SK-N-SH (cell line): Measurements from ENCODE around the gene SCTR. TPM values are rescaled to one million over a fixed set of nuclear protein-coding genes. Genes with fewer than 3 reads are reported as not detected.

Experiments
- CTCF ChIA-PET: fragments of 300-600, 350-600 bp; formaldehyde crosslinking; extraction: SDS; loops from one replicate; lab custom pipeline; 2021; lab: Yijun Ruan, JAX
- POLR2A ChIA-PET: fragments of 350-600 bp; sonication (Branson Sonifier 250); formaldehyde crosslinking; extraction: SDS; loops from one replicate; lab custom pipeline; 2020; ENCODE audit warnings: antibody characterized with exemption, inconsistent platforms; lab: Yijun Ruan, JAX
- DNase-seq: peaks from one replicate; pipeline ENCODE4 v3.0.0; 2012
- H2AFZ ChIP-seq: fragments of 200-600 bp; sonication (generic); 2 replicates; pipeline ENCODE4 v1.8.1; 2016; ENCODE audit warnings: antibody characterized with exemption, mild to moderate bottlenecking, low read depth
- H3F3A ChIP-seq: fragments of 200-600 bp; sonication (generic); replicated peaks from 2 replicates; pipeline ENCODE3; 2016; ENCODE audit warnings: antibody characterized with exemption, mild to moderate bottlenecking; ENCODE audit not compliant: insufficient read depth
- H3K27ac ChIP-seq, 2 experiments: fragments of 200-500 bp in 1 of 2; fragments of 200-600 bp in 1 of 2; sonication (Bioruptor generic) in 1 of 2; sonication (generic), shearing (Covaris generic) in 1 of 2; 2 replicates each; pipeline versions ENCODE4 v1.5.1 to v1.6.1; 2014 to 2016; ENCODE audit warnings: low read depth in 2 of 2, inconsistent platforms in 1 of 2, low read length in 1 of 2, mild to moderate bottlenecking in 1 of 2, mixed read lengths in 1 of 2
- H3K27me3 ChIP-seq: fragments of 200-600 bp; sonication (generic), shearing (Covaris generic); 2 replicates; pipeline ENCODE4 v1.6.1; 2016; ENCODE audit warnings: mixed run types; ENCODE audit not compliant: insufficient read depth
- H3K36me3 ChIP-seq, 2 experiments: fragments of 200-500 bp in 1 of 2; fragments of 200-600 bp in 1 of 2; sonication (Bioruptor generic) in 1 of 2; sonication (generic) in 1 of 2; replicated peaks in 1 of 2; 2 replicates each; pipeline versions ENCODE3 to v1.5.1; 2014 to 2016; ENCODE audit warnings: low read length in 1 of 2, mild to moderate bottlenecking in 1 of 2; ENCODE audit not compliant: insufficient read depth in 2 of 2, control insufficient read depth in 1 of 2
- H3K4me1 ChIP-seq, 2 experiments: fragments of 200-500 bp in 1 of 2; fragments of 200-600 bp in 1 of 2; sonication (Bioruptor generic) in 1 of 2; sonication (generic), shearing (Covaris generic) in 1 of 2; 2 replicates each; pipeline versions ENCODE4 v1.5.1 to v1.6.1; 2014 to 2016; ENCODE audit warnings: low read depth in 1 of 2, low read length in 1 of 2, mixed run types in 1 of 2; ENCODE audit not compliant: insufficient read depth in 2 of 2, control insufficient read depth in 1 of 2
- H3K4me2 ChIP-seq: fragments of 200-600 bp; sonication (generic), shearing (Covaris generic); 2 replicates; pipeline ENCODE4 v1.6.1; 2017; ENCODE audit warnings: mixed run types
- H3K4me3 ChIP-seq, 2 experiments: fragments of 200-500 bp in 1 of 2; fragments of 200-600 bp in 1 of 2; sonication (Bioruptor generic) in 1 of 2; sonication (generic), shearing (Covaris generic) in 1 of 2; 2 replicates each; pipeline versions ENCODE4 v1.5.1 to v1.8.1; 2014 to 2016; ENCODE audit warnings: low read depth in 2 of 2, inconsistent platforms in 1 of 2, low read length in 1 of 2, mild to moderate bottlenecking in 1 of 2, mixed read lengths in 1 of 2, moderate library complexity in 1 of 2
- H3K79me2 ChIP-seq: fragments of 200-600 bp; sonication (generic); 2 replicates; pipeline ENCODE4 v1.8.1; 2017; ENCODE audit warnings: mild to moderate bottlenecking; ENCODE audit not compliant: insufficient read depth
- H3K9ac ChIP-seq: fragments of 200-600 bp; sonication (generic); 2 replicates; pipeline ENCODE4 v1.6.1; 2017; ENCODE audit warnings: mixed run types
- H3K9me2 ChIP-seq: fragments of 200-600 bp; sonication (generic); 2 replicates; pipeline ENCODE4 v1.6.1; 2017; ENCODE audit warnings: mixed run types
- H3K9me3 ChIP-seq: fragments of 200-600 bp; sonication (generic); 2 replicates; pipeline ENCODE4 v1.6.1; 2017; ENCODE audit warnings: mixed run types, mild to moderate bottlenecking, moderate library complexity
- H4K20me1 ChIP-seq: fragments of 200-600 bp; sonication (generic); 2 replicates; pipeline ENCODE4 v1.6.1; 2017; ENCODE audit warnings: mild to moderate bottlenecking, mixed run types; ENCODE audit not compliant: insufficient read depth
- FOXJ3 ChIP-seq: sonication (generic); formaldehyde crosslinking; IDR thresholded peaks from 2 replicates; pipeline ENCODE4 v1.5.1; 2020; ENCODE audit warnings: mild to moderate bottlenecking, missing genetic modification reagents
- GABPA ChIP-seq: IDR thresholded peaks from 2 replicates; pipeline ENCODE4 v1.4.0; 2012; ENCODE audit warnings: low read depth, mild to moderate bottlenecking
- MAX ChIP-seq: IDR thresholded peaks from 2 replicates; pipeline ENCODE4 v1.4.0; 2012; ENCODE audit warnings: low read depth
- MXI1 ChIP-seq: IDR thresholded peaks from 2 replicates; pipeline ENCODE4 v1.6.1; 2012; ENCODE audit warnings: mild to moderate bottlenecking, low read depth, low read length, improper control_type of control experiment
- NRF1 ChIP-seq: IDR thresholded peaks from 2 replicates; pipeline ENCODE4 v1.6.1; 2012; ENCODE audit warnings: low read depth, mild to moderate bottlenecking, low read length
- PBX3 ChIP-seq: IDR thresholded peaks from 2 replicates; pipeline ENCODE4; 2012
- POLR2AphosphoS5 ChIP-seq: IDR thresholded peaks from 2 replicates; pipeline ENCODE4 v1.6.1; 2012; ENCODE audit warnings: low read depth, low read length
- REST ChIP-seq: IDR thresholded peaks from 2 replicates; pipeline ENCODE4 v1.6.1; 2012; ENCODE audit warnings: mild to moderate bottlenecking, low read depth, low read length, moderate library complexity
- RFX5 ChIP-seq: IDR thresholded peaks from 2 replicates; pipeline ENCODE4 v1.6.1; 2012; ENCODE audit warnings: mild to moderate bottlenecking, improper control_type of control experiment, low read length
- RXRA ChIP-seq: IDR thresholded peaks from 2 replicates; pipeline ENCODE4 v1.4.0; 2012; ENCODE audit warnings: low read depth, mild to moderate bottlenecking, borderline replicate concordance
- SIN3A ChIP-seq: IDR thresholded peaks from 2 replicates; pipeline ENCODE4 v1.6.1; 2012; ENCODE audit warnings: low read depth, mild to moderate bottlenecking, low read length, moderate library complexity, borderline replicate concordance
- TEAD4 ChIP-seq: IDR thresholded peaks from 2 replicates; pipeline ENCODE4 v1.4.0; 2012; ENCODE audit warnings: mild to moderate bottlenecking, borderline replicate concordance; ENCODE audit not compliant: insufficient read depth
- ZBTB33 ChIP-seq: IDR thresholded peaks from 2 replicates; pipeline ENCODE4 v1.4.0; 2012; ENCODE audit warnings: low read depth, borderline replicate concordance
- WGBS: methylation state at CpG from one replicate; pipeline ENCODE4 v1.1.6; 2017; ENCODE audit warnings: low lambda C conversion rate; 5-methylcytosine and 5-hydroxymethylcytosine counted together
- polyA plus RNA-seq, 3 experiments: library from polyadenylated mRNA; depleted of rRNA; stranded (reverse); fragments of >200 nt; gene quantifications; 2 replicates each; pipeline ENCODE4 v1.2.3, GENCODE V29; 2012

The SCTR gene
- polyA plus RNA-seq, 1 of the 3 experiments (the other 2 are of a cell fraction) = not detected

- TF ChIP-seq PBX3 (no peak), SIN3A (no peak), REST (no peak), FOXJ3 (CRISPR knock-in tag) (no peak), RFX5 (no peak), TEAD4 (no peak), GABPA (no peak), MAX (no peak), RXRA (no peak), MXI1 (no peak)
Measured at GRCh38 chr2:119565481-119565880, 41.2 kb upstream of the SCTR start (continued).

GRCh38 chr2:119553687-119554344 is 29.5 kb upstream of the SCTR start:
- Histone ChIP-seq H3K27ac (no peak overlapping the region), H2AFZ (no peak overlapping the region), H3K9me3 (no peaks in the 10 kb centered on the region), H3K9ac (no peak overlapping the region), H3K4me3 (no peak overlapping the region), H3K79me2 (no peaks in the 10 kb centered on the region), H3F3A (no peaks in the 10 kb centered on the region)
- CTCF ChIA-PET = no interaction called here
- TF ChIP-seq NRF1 (no peak), ZBTB33 (no peak), POLR2AphosphoS5 (no peak), RXRA (no peak), TEAD4 (no peak)
- TF ChIP-seq, all 33 proteins: peak for 0
- Histone ChIP-seq H3K4me1 (peaks cover 0 to 6% of the 10 kb centered on the region in 2 experiments; a peak in 2 of 4 replicates), H3K9me2 (no peaks in the 10 kb centered on the region), H4K20me1 (no peaks in the 10 kb centered on the region), H3K27me3 (no peaks in the 10 kb centered on the region), H3K36me3 (no peaks in the 10 kb centered on the region), H3K4me2 (no peak overlapping the region)
- DNase-seq = no peak
- POLR2A ChIA-PET = no interaction called here
- 54% methylated on average over 7 of the region's 7 CpGs for WGBS
